Neural cell (in vitro differentiated cells): ENCODE data around the gene GALNT14. TPM values are rescaled to one million over a fixed set of nuclear protein-coding genes. Genes with fewer than 3 reads are reported as not detected.

Experiments used
- H2AFZ ChIP-seq: fragments of 200-600, 300-800 bp; sonication (generic), shearing (Covaris generic); 2 replicates; pipeline ENCODE4 v1.6.0; 2014; ENCODE audit warnings: low read depth, mild to moderate bottlenecking, antibody characterized with exemption, low read length, moderate library complexity
- H3F3A ChIP-seq: fragments of 200-600 bp; shearing (Covaris generic); 2 replicates; pipeline ENCODE4 v1.6.1; 2016; ENCODE audit warnings: mild to moderate bottlenecking, moderate library complexity, mixed read lengths, antibody characterized with exemption, low read length; ENCODE audit not compliant: insufficient read depth, poor library complexity, severe bottlenecking
- H3K27ac ChIP-seq: fragments of 200-600, 300-800 bp; sonication (generic), shearing (Covaris generic); 2 replicates; pipeline ENCODE4 v1.5.1; 2014; ENCODE audit warnings: mild to moderate bottlenecking, low read length, moderate library complexity
- H3K27me3 ChIP-seq: fragments of 300-800, 200-600 bp; sonication (generic), shearing (Covaris generic); 2 replicates; pipeline ENCODE4 v1.6.0; 2014; ENCODE audit warnings: mild to moderate bottlenecking, low read depth, low read length, moderate library complexity; ENCODE audit not compliant: insufficient read depth
- H3K36me3 ChIP-seq: fragments of 300-800, 200-600 bp; sonication (generic), shearing (Covaris generic); 2 replicates; pipeline ENCODE4 v1.5.1; 2014; ENCODE audit warnings: mild to moderate bottlenecking, antibody characterized with exemption, low read length, moderate library complexity; ENCODE audit not compliant: insufficient read depth
- H3K4me2 ChIP-seq: fragments of 300-800, 200-600 bp; sonication (generic), shearing (Covaris generic); 2 replicates; pipeline ENCODE4 v1.6.0; 2014; ENCODE audit warnings: mild to moderate bottlenecking, low read length
- H3K4me3 ChIP-seq: fragments of 300-800, 200-600 bp; sonication (generic), shearing (Covaris generic); 2 replicates; pipeline ENCODE4 v1.5.1; 2014; ENCODE audit warnings: mild to moderate bottlenecking, low read length, moderate library complexity
- H3K79me2 ChIP-seq: fragments of 200-600 bp; shearing (Covaris generic); replicated peaks from 2 replicates; pipeline ENCODE4 v1.6.0; 2014; ENCODE audit warnings: mild to moderate bottlenecking, low read length, moderate library complexity; ENCODE audit not compliant: insufficient read depth
- H3K9ac ChIP-seq: fragments of 300-800, 200-600 bp; sonication (generic), shearing (Covaris generic); 2 replicates; pipeline ENCODE4 v1.6.1; 2016; ENCODE audit warnings: mild to moderate bottlenecking, low read length, mixed read lengths
- H3K9me2 ChIP-seq: fragments of 200-600 bp; shearing (Covaris generic); 2 replicates; pipeline ENCODE4 v1.6.1; 2016; ENCODE audit warnings: mild to moderate bottlenecking, low read length, mixed read lengths; ENCODE audit not compliant: insufficient read depth
- H3K9me3 ChIP-seq: fragments of 200-600, 300-800 bp; sonication (generic), shearing (Covaris generic); 2 replicates; pipeline ENCODE4 v1.6.1; 2016; ENCODE audit warnings: mild to moderate bottlenecking, mixed run types, low read length, moderate library complexity, mixed read lengths
- H4K20me1 ChIP-seq: fragments of 200-600 bp; shearing (Covaris generic); 2 replicates; pipeline ENCODE4 v1.6.1; 2016; ENCODE audit warnings: mild to moderate bottlenecking, mixed run types; ENCODE audit not compliant: insufficient read depth
- EP300 ChIP-seq: fragments of 450-650 bp; conservative IDR thresholded peaks from 2 replicates; pipeline ENCODE4 v1.6.1; 2014; ENCODE audit warnings: antibody characterized with exemption, mild to moderate bottlenecking, moderate library complexity; ENCODE audit not compliant: poor library complexity, severe bottlenecking
- EZH2 ChIP-seq: fragments of 200-600, 300-800 bp; shearing (Covaris generic), sonication (generic); IDR thresholded peaks from 2 replicates; pipeline ENCODE4 v1.6.1; 2014; ENCODE audit warnings: antibody characterized with exemption, low read length, borderline replicate concordance, mild to moderate bottlenecking; ENCODE audit not compliant: insufficient read depth, poor library complexity, severe bottlenecking
- MXI1 ChIP-seq: fragments of 450-650 bp; conservative IDR thresholded peaks from 2 replicates; pipeline ENCODE4 v1.6.1; 2014; ENCODE audit warnings: antibody characterized with exemption, mild to moderate bottlenecking; ENCODE audit not compliant: poor library complexity, severe bottlenecking
- POLR2AphosphoS5 ChIP-seq: IDR thresholded peaks from 2 replicates; pipeline ENCODE4 v1.6.1; 2012
- RAD21 ChIP-seq: fragments of 450-650 bp; conservative IDR thresholded peaks from 2 replicates; pipeline ENCODE4 v1.6.1; 2014; ENCODE audit warnings: antibody characterized with exemption, mild to moderate bottlenecking, moderate library complexity
- SMC3 ChIP-seq: fragments of 450-650 bp; conservative IDR thresholded peaks from 2 replicates; pipeline ENCODE4 v1.6.1; 2014; ENCODE audit warnings: antibody characterized with exemption, mild to moderate bottlenecking, moderate library complexity; ENCODE audit not compliant: poor library complexity
- TAF1 ChIP-seq: IDR thresholded peaks from 2 replicates; pipeline ENCODE4 v1.6.1; 2012; ENCODE audit warnings: low read depth
- polyA plus RNA-seq: library from polyadenylated mRNA; depleted of rRNA; stranded (reverse); fragments of >200 nt; gene quantifications from 2 replicates; pipeline ENCODE4 v1.2.3, GENCODE V29; 2014
- TF ChIP-seq, protein P1 (sequence below): IDR thresholded peaks from 2 replicates; pipeline ENCODE4 v1.6.1; 2012; ENCODE audit warnings: borderline replicate concordance
- TF ChIP-seq, protein P2 (sequence below): fragments of 450-650 bp; IDR thresholded peaks from 2 replicates; pipeline ENCODE4 v1.5.1; 2014; ENCODE audit warnings: antibody characterized with exemption, mild to moderate bottlenecking, moderate library complexity; ENCODE audit not compliant: poor library complexity, severe bottlenecking

Gene GALNT14
- polyA plus RNA-seq, 1 donor from 2014 or later, result 15.9 TPM

DNA sequence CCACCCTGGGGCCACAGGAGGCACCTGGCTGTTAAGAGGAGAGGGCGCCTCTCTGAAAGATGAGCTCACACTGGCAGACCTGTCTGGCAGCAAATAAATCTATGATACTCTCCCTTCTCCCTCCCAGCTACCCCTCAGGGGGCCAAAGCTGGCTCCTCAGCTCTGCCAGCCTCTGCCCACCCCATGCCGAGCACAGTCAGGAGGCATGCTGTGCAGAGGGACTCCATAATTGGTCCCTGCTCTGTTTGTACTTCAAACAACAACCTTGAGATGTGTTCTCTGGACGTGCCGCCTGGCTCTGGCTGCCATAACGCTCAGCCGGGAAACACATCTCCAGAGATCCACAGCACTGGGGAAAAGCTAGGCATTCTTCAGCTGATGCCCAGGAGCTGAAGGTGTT is 126.7 kb downstream of the GALNT14 start:
- H3K27me3 ChIP-seq, result no peaks in the 10 kb centered on the region
- TF ChIP-seq TAF1, result no peak
- TF ChIP-seq, protein P1, sequence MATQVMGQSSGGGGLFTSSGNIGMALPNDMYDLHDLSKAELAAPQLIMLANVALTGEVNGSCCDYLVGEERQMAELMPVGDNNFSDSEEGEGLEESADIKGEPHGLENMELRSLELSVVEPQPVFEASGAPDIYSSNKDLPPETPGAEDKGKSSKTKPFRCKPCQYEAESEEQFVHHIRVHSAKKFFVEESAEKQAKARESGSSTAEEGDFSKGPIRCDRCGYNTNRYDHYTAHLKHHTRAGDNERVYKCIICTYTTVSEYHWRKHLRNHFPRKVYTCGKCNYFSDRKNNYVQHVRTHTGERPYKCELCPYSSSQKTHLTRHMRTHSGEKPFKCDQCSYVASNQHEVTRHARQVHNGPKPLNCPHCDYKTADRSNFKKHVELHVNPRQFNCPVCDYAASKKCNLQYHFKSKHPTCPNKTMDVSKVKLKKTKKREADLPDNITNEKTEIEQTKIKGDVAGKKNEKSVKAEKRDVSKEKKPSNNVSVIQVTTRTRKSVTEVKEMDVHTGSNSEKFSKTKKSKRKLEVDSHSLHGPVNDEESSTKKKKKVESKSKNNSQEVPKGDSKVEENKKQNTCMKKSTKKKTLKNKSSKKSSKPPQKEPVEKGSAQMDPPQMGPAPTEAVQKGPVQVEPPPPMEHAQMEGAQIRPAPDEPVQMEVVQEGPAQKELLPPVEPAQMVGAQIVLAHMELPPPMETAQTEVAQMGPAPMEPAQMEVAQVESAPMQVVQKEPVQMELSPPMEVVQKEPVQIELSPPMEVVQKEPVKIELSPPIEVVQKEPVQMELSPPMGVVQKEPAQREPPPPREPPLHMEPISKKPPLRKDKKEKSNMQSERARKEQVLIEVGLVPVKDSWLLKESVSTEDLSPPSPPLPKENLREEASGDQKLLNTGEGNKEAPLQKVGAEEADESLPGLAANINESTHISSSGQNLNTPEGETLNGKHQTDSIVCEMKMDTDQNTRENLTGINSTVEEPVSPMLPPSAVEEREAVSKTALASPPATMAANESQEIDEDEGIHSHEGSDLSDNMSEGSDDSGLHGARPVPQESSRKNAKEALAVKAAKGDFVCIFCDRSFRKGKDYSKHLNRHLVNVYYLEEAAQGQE, result no peak
- no peak for TF ChIP-seq MXI1
- no peak for TF ChIP-seq EP300
- TF ChIP-seq, protein P2, sequence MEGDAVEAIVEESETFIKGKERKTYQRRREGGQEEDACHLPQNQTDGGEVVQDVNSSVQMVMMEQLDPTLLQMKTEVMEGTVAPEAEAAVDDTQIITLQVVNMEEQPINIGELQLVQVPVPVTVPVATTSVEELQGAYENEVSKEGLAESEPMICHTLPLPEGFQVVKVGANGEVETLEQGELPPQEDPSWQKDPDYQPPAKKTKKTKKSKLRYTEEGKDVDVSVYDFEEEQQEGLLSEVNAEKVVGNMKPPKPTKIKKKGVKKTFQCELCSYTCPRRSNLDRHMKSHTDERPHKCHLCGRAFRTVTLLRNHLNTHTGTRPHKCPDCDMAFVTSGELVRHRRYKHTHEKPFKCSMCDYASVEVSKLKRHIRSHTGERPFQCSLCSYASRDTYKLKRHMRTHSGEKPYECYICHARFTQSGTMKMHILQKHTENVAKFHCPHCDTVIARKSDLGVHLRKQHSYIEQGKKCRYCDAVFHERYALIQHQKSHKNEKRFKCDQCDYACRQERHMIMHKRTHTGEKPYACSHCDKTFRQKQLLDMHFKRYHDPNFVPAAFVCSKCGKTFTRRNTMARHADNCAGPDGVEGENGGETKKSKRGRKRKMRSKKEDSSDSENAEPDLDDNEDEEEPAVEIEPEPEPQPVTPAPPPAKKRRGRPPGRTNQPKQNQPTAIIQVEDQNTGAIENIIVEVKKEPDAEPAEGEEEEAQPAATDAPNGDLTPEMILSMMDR, result no peak
- TF ChIP-seq RAD21, result no peak
- TF ChIP-seq SMC3, result no peak
- TF ChIP-seq EZH2, result no peak
- TF ChIP-seq POLR2AphosphoS5, result no peak
- H3K9me3 ChIP-seq, result no peaks in the 10 kb centered on the region
- H3K79me2 ChIP-seq, result no peaks in the 10 kb centered on the region
- H3K9me2 ChIP-seq, result no peaks in the 10 kb centered on the region
- no peak overlapping the region for H3K9ac ChIP-seq
- H3K4me2 ChIP-seq, result no peak overlapping the region
- no peak overlapping the region for H3K27ac ChIP-seq
- no peak overlapping the region for H2AFZ ChIP-seq
- no peaks in the 10 kb centered on the region for H4K20me1 ChIP-seq
- H3K36me3 ChIP-seq, result no peaks in the 10 kb centered on the region
- no peaks in the 10 kb centered on the region for H3F3A ChIP-seq
- H3K4me3 ChIP-seq, result no peak overlapping the region

DNA sequence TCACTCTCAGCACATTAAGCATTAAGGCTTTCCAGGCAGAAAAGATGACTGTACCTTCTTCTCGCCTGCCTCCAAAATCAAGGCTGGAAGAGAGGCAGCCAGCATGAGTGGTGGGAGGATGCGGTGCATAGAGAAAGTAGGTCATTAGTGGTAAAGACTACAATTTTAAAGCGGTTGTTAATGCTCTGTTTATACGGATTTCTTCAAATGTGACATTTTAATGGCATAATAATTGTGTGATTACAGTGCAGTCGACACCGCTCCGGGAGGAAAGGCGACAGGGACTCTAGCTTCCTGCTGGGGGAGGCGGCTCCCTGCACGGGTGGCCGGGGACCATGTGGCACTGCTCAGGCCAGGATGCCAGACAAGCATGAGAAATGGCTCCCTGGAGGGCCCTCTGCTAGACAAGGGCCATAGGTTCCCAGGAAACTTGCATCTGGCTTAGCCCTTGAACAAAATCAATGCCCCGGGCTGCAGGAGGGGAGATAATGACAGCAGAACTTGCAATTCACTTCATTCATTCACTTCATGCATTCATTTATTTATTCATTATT is 129.6 kb downstream of the GALNT14 start:
- TF ChIP-seq POLR2AphosphoS5 (peak; percentile 96), TAF1 (no peak), EP300 (peak; percentile 95), RAD21 (peak; percentile 39), MXI1 (peak; percentile 64), EZH2 (no peak), SMC3 (peak; percentile 38)
- TF ChIP-seq, protein P1, result peak; percentile 36
- TF ChIP-seq, protein P2, result no peak
- no peaks in the 10 kb centered on the region for H3K36me3 ChIP-seq
- no peaks in the 10 kb centered on the region for H3K79me2 ChIP-seq
- no peaks in the 10 kb centered on the region for H4K20me1 ChIP-seq
- H3K4me3 ChIP-seq, result peak overlapping the region; percentile 33
- H3F3A ChIP-seq, result no peaks in the 10 kb centered on the region
- H3K27me3 ChIP-seq, result peaks cover 9% of the 10 kb centered on the region
- no peaks in the 10 kb centered on the region for H3K9me3 ChIP-seq
- H3K9me2 ChIP-seq, result no peaks in the 10 kb centered on the region
- H2AFZ ChIP-seq, result no peak overlapping the region
- H3K4me2 ChIP-seq, result no peak overlapping the region
- peak overlapping the region; percentile 70 for H3K27ac ChIP-seq
- H3K9ac ChIP-seq, result no peak overlapping the region
